HepG2 (cell line): ENCODE measurements around the gene FAM83C. TPM values are rescaled to one million over a fixed set of nuclear protein-coding genes. Genes with fewer than 3 reads are reported as not detected.
A peak's percentile ranks its signal among the peaks of the same experiment; 100 is the strongest.

ENCODE experiments used
- ARNTL ChIP-seq: sonication (generic); formaldehyde crosslinking; IDR thresholded peaks from 2 replicates; pipeline ENCODE4 v1.4.0; 2020; ENCODE audit warnings: mild to moderate bottlenecking, missing genetic modification reagents
- GATAD2A ChIP-seq: IDR thresholded peaks from 2 replicates; pipeline ENCODE4 v1.6.1; 2016
- HMGA1 ChIP-seq: sonication (generic); formaldehyde crosslinking; conservative IDR thresholded peaks from 2 replicates; pipeline ENCODE4 v1.4.0; 2020; ENCODE audit warnings: missing genetic modification reagents
- MTF1 ChIP-seq: sonication (generic); formaldehyde crosslinking; IDR thresholded peaks from 2 replicates; pipeline ENCODE4 v1.5.0; 2020; ENCODE audit warnings: missing genetic modification reagents
- PTBP1 ChIP-seq: fragments of 200-400 bp; formaldehyde crosslinking; IDR thresholded peaks from 2 replicates; pipeline ENCODE4 v1.6.1; 2018; ENCODE audit warnings: low read length, low read depth; ENCODE audit not compliant: poor library complexity, severe bottlenecking
- RAD51 ChIP-seq: fragments of 450-650 bp; IDR thresholded peaks from 2 replicates; pipeline ENCODE4 v1.6.1; 2016; ENCODE audit warnings: borderline replicate concordance
- REXO4 ChIP-seq: sonication (generic); formaldehyde crosslinking; IDR thresholded peaks from 2 replicates; pipeline ENCODE4 v1.8.0; 2022; ENCODE audit warnings: missing genetic modification reagents, mild to moderate bottlenecking, borderline replicate concordance
- SIX4 ChIP-seq: sonication (generic); formaldehyde crosslinking; IDR thresholded peaks from 2 replicates; pipeline ENCODE4 v1.4.0; 2020; ENCODE audit warnings: missing genetic modification reagents
- SKI ChIP-seq: fragments of 450-650 bp; IDR thresholded peaks from one replicate; pipeline ENCODE4 v1.6.1; 2018; ENCODE audit warnings: mild to moderate bottlenecking; ENCODE audit not compliant: partially characterized antibody
- SMAD1 ChIP-seq: sonication (generic); formaldehyde crosslinking; IDR thresholded peaks from 2 replicates; pipeline ENCODE4 v1.4.0; 2020; ENCODE audit warnings: missing genetic modification reagents, low read depth, mild to moderate bottlenecking, borderline replicate concordance
- SOX13 ChIP-seq, 3 experiments: fragments of 450-650 bp in 1 of 3; sonication (generic) in 1 of 3; formaldehyde crosslinking in 1 of 3; IDR thresholded peaks in 2 of 3; conservative IDR thresholded peaks in 1 of 3; 2 replicates each; pipeline versions ENCODE4 v1.5.0 to v1.6.1; 2016 to 2020; ENCODE audit warnings: antibody characterized with exemption in 1 of 3, mild to moderate bottlenecking in 1 of 3, missing compliant biosample characterization in 1 of 3, missing genetic modification reagents in 1 of 3, moderate library complexity in 1 of 3
- SPEN ChIP-seq: sonication (generic); formaldehyde crosslinking; IDR thresholded peaks from 2 replicates; pipeline ENCODE4 v1.5.1; 2020; ENCODE audit warnings: low read depth, mild to moderate bottlenecking, missing genetic modification reagents
- TCF7 ChIP-seq: sonication (generic); IDR thresholded peaks from 2 replicates; pipeline ENCODE4 v1.6.1; 2016; ENCODE audit warnings: antibody characterized with exemption, low read depth
- ZC3H4 ChIP-seq: sonication (generic); formaldehyde crosslinking; IDR thresholded peaks from 2 replicates; pipeline ENCODE4 v1.4.0; 2020; ENCODE audit warnings: missing genetic modification reagents, borderline replicate concordance
- ZFY ChIP-seq: sonication (generic); formaldehyde crosslinking; IDR thresholded peaks from 2 replicates; pipeline ENCODE4 v1.4.0; 2020; ENCODE audit warnings: missing genetic modification reagents
- ZNF232 ChIP-seq: sonication (generic); formaldehyde crosslinking; IDR thresholded peaks from 2 replicates; pipeline ENCODE4 v1.4.0; 2020; ENCODE audit warnings: missing genetic modification reagents, borderline replicate concordance
- ZNF335 ChIP-seq: sonication (generic); formaldehyde crosslinking; IDR thresholded peaks from 2 replicates; pipeline ENCODE4 v1.4.0; 2020; ENCODE audit warnings: missing genetic modification reagents
- ZNF431 ChIP-seq: sonication (generic); formaldehyde crosslinking; IDR thresholded peaks from 2 replicates; pipeline ENCODE4 v1.9.0; 2022; ENCODE audit warnings: missing genetic modification reagents, low read depth, mild to moderate bottlenecking, borderline replicate concordance
- ZNF451 ChIP-seq: sonication (generic); formaldehyde crosslinking; IDR thresholded peaks from 2 replicates; pipeline ENCODE4 v1.5.0; 2020; ENCODE audit warnings: mild to moderate bottlenecking, missing genetic modification reagents
- ZNF484 ChIP-seq: sonication (generic); formaldehyde crosslinking; IDR thresholded peaks from 2 replicates; pipeline ENCODE4 v1.5.1; 2020; ENCODE audit warnings: mild to moderate bottlenecking, low read depth, missing genetic modification reagents, borderline replicate concordance
- ZNF577 ChIP-seq: sonication (generic); formaldehyde crosslinking; IDR thresholded peaks from 2 replicates; pipeline ENCODE4 v1.4.0; 2020; ENCODE audit warnings: mild to moderate bottlenecking, low read depth, missing genetic modification reagents, borderline replicate concordance
- ZZZ3 ChIP-seq: sonication (generic); formaldehyde crosslinking; IDR thresholded peaks from 2 replicates; pipeline ENCODE4 v1.4.0; 2020; ENCODE audit warnings: missing genetic modification reagents, mild to moderate bottlenecking, borderline replicate concordance
- polyA plus RNA-seq, 8 experiments: library from polyadenylated mRNA; depleted of rRNA in 3 of 8; stranded (reverse) in 7 of 8; unstranded in 1 of 8; fragments of >200 nt; fragmentation: Illumina TruSeq in 4 of 8; extraction: Trizol in 4 of 8; gene quantifications; 2 replicates each; pipeline versions ENCODE4 v1.2.1 to v1.2.3, GENCODE V29; 2011 to 2016; ENCODE audit warnings: low read depth in 4 of 8, missing spikeins in 1 of 8, mixed read lengths in 1 of 8; ENCODE audit not compliant: insufficient read depth in 1 of 8
- total RNA-seq, 5 experiments: library from RNA; depleted of rRNA; stranded (reverse); fragments of >200 nt; fragmentation: Illumina TruSeq; extraction: Trizol; gene quantifications; 2 replicates each; pipeline ENCODE4 v1.2.3, GENCODE V29; 2016; ENCODE audit warnings: low read depth in 1 of 5
- TF ChIP-seq, protein P1 (sequence below): sonication (generic); formaldehyde crosslinking; IDR thresholded peaks from 2 replicates; pipeline ENCODE4 v1.4.0; 2020; ENCODE audit warnings: mild to moderate bottlenecking, missing genetic modification reagents
- TF ChIP-seq, protein P2 (sequence below): sonication (generic); formaldehyde crosslinking; IDR thresholded peaks from 2 replicates; pipeline ENCODE4 v1.8.1; 2023; ENCODE audit warnings: mild to moderate bottlenecking, moderate library complexity, missing genetic modification reagents
- TF ChIP-seq, protein P3 (sequence below): sonication (generic); formaldehyde crosslinking; IDR thresholded peaks from 2 replicates; pipeline ENCODE4 v1.8.1; 2023; ENCODE audit warnings: missing genetic modification reagents, mild to moderate bottlenecking, borderline replicate concordance
- TF ChIP-seq, protein P4 (sequence below): IDR thresholded peaks from 2 replicates; pipeline ENCODE4 v1.6.1; 2016; ENCODE audit warnings: low read depth, borderline replicate concordance
- TF ChIP-seq, protein P5 (sequence below): sonication (generic); formaldehyde crosslinking; IDR thresholded peaks from 2 replicates; pipeline ENCODE4 v1.5.1; 2020; ENCODE audit warnings: mild to moderate bottlenecking, moderate library complexity, missing genetic modification reagents

The FAM83C gene
- total and polyA plus RNA-seq, 2 of the 13 experiments (the other 11 are each of a cell fraction or from before 2014, with no cell fraction given): 0.04 TPM; not detected in 1

DNA sequence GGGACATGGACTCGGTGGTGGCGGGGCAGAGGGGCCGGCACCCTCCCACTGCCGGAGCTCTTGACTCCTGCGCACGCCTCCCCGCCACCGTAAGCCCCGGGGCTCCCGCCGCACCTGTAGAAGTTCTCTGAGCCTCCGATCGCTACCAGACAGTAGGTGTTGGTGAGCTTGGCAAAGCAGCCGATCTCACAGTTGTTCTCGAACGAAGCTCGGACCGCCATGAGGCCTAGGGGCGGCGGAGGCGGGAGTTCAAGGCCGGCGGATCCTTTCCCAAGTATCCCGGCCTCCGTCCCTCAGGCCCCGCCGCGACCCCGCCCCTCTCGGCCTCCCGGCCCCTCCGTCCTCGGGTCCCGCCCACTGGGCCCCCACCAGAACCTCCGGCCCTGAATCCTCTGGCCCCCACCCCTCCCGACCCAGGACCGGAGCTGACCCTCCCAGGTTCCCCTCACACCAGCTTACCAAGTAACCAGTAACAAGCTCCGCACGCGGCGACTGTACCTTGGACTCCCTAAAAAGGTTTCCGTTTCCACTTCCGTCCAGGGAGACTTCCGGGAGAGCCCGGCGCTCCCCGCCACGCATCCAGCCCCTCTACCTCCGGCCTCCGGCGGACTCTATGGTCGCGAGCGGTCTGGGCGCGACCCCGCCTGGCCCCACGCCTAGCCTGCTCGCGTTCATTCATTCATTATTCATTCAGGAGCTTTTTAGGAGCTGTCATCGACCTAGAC, 7.8 kb downstream of the FAM83C start, which contains the start of gene EIF6 (continued):
- peak; percentile 85 for TF ChIP-seq ZNF431
- TF ChIP-seq, protein P1, sequence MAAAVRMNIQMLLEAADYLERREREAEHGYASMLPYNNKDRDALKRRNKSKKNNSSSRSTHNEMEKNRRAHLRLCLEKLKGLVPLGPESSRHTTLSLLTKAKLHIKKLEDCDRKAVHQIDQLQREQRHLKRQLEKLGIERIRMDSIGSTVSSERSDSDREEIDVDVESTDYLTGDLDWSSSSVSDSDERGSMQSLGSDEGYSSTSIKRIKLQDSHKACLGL (CRISPR knock-in tag): peak; percentile 89
- no peak for TF ChIP-seq MTF1 (CRISPR knock-in tag)
- no peak; the same call in 1 of the 2 replicates for TF ChIP-seq SIX4
- peak; percentile 80 for TF ChIP-seq SKI
- TF ChIP-seq SOX13 (IDR thresholded peaks at IDR 0.05): peak; percentile 39; the same call in 1 of the 2 replicates
- TF ChIP-seq SOX13 (CRISPR knock-in tag; conservative IDR thresholded peaks at IDR 0.05 in 1 of 2, IDR thresholded peaks at IDR 0.05 in 1 of 2): peak; percentile 33 to 38; a peak in 1 of 4 replicates
- peak; percentile 90 for TF ChIP-seq ARNTL (CRISPR knock-in tag)
- TF ChIP-seq GATAD2A (CRISPR knock-in tag): peak; percentile 62; the same call in 1 of the 2 replicates
- TF ChIP-seq, protein P2, sequence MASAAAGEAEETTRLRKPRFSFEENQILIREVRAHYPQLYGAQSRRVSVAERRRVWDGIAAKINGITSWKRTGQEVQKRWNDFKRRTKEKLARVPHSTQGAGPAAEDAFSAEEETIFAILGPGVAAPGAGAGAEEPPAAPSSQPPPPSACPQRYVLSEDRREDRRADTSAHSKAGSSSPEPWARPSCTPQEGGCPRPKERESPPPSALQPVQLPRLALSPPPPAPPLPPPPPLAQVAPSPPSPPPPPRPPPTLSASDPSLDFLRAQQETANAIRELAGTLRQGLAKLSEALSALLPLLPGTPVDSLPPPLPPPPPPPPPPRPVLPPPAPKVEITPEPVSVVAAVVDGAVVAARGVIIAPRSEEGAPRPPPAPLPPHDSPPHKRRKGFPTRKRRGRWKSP (CRISPR knock-in tag): no peak
- no peak for TF ChIP-seq RAD51
- no peak for TF ChIP-seq ZNF577 (CRISPR knock-in tag)
- peak; percentile 90; the same call in 1 of the 2 replicates for TF ChIP-seq SMAD1 (CRISPR knock-in tag)
- no peak; the same call in 1 of the 2 replicates for TF ChIP-seq ZNF335 (CRISPR knock-in tag)
- peak; percentile 65; the same call in 1 of the 2 replicates for TF ChIP-seq ZNF232 (CRISPR knock-in tag)
- TF ChIP-seq ZC3H4: peak; percentile 95; the same call in 1 of the 2 replicates
- peak; percentile 99 for TF ChIP-seq ZFY (CRISPR knock-in tag)
- peak; percentile 97 for TF ChIP-seq PTBP1
- no peak; the same call in 1 of the 2 replicates for TF ChIP-seq ZNF484 (CRISPR knock-in tag)
- TF ChIP-seq ZZZ3 (CRISPR knock-in tag): peak; percentile 67
- no peak for TF ChIP-seq ZNF451 (CRISPR knock-in tag)
- TF ChIP-seq REXO4 (CRISPR knock-in tag): no peak
- TF ChIP-seq SPEN (CRISPR knock-in tag): peak; percentile 98
- TF ChIP-seq, protein P3, sequence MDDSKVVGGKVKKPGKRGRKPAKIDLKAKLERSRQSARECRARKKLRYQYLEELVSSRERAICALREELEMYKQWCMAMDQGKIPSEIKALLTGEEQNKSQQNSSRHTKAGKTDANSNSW (CRISPR knock-in tag): peak; percentile 90; the same call in 1 of the 2 replicates
- TF ChIP-seq, protein P4, sequence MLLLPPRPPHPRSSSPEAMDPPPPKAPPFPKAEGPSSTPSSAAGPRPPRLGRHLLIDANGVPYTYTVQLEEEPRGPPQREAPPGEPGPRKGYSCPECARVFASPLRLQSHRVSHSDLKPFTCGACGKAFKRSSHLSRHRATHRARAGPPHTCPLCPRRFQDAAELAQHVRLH: peak; percentile 89
- no peak for TF ChIP-seq HMGA1 (CRISPR knock-in tag)
- TF ChIP-seq TCF7: no peak
- TF ChIP-seq, protein P5, sequence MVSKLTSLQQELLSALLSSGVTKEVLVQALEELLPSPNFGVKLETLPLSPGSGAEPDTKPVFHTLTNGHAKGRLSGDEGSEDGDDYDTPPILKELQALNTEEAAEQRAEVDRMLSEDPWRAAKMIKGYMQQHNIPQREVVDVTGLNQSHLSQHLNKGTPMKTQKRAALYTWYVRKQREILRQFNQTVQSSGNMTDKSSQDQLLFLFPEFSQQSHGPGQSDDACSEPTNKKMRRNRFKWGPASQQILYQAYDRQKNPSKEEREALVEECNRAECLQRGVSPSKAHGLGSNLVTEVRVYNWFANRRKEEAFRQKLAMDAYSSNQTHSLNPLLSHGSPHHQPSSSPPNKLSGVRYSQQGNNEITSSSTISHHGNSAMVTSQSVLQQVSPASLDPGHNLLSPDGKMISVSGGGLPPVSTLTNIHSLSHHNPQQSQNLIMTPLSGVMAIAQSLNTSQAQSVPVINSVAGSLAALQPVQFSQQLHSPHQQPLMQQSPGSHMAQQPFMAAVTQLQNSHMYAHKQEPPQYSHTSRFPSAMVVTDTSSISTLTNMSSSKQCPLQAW: peak; percentile 96
